Peyer's patch (tissue), 4 donors: ENCODE measurements around the gene IPMK. TPM values are rescaled to one million over a fixed set of nuclear protein-coding genes. Genes with fewer than 3 reads are reported as not detected.
A peak's percentile ranks its signal among the peaks of the same experiment; 100 is the strongest.

Experiments used
- DNase-seq, 3 donors: peaks; one replicate each; pipeline ENCODE4 v3.0.0-alpha.2; 2017 to 2019
- H3K27ac ChIP-seq, 4 donors: fragments of 200-600 bp; sonication (generic); one replicate each; pipeline ENCODE4 v1.5.1; 2016 to 2019
- H3K27me3 ChIP-seq, 2 donors: fragments of 200-600 bp; sonication (generic); one replicate each; pipeline ENCODE4 v1.5.1; 2019
- H3K36me3 ChIP-seq, 3 donors: fragments of 200-600 bp; sonication (generic); one replicate each; pipeline ENCODE4 v1.5.1; 2016 to 2019
- H3K4me1 ChIP-seq, 4 donors: fragments of 200-600 bp; sonication (generic); one replicate each; pipeline ENCODE4 v1.5.1; 2016 to 2019
- H3K4me3 ChIP-seq, 4 donors: fragments of 200-600 bp; sonication (generic); 1 replicate in 3 of 4; 2 replicates in 1 of 4; pipeline ENCODE4 v1.5.1; 2016 to 2019; ENCODE audit warnings: mild to moderate bottlenecking in 1 of 4
- H3K9me3 ChIP-seq, 4 donors: fragments of 200-600 bp; sonication (generic); one replicate each; pipeline ENCODE4 v1.5.1; 2016 to 2019; ENCODE audit warnings: mild to moderate bottlenecking in 1 of 4
- CTCF ChIP-seq, 6 experiments: fragments of 450-650 bp in 4 of 6; fragments of 200-600 bp in 2 of 6; sonication (generic) in 1 of 6; IDR thresholded peaks; one replicate each; pipeline ENCODE4 v1.5.1; 2017 to 2019; ENCODE audit warnings: antibody characterized with exemption in 6 of 6, mild to moderate bottlenecking in 3 of 6, moderate library complexity in 1 of 6
- POLR2A ChIP-seq, 2 donors: fragments of 450-650 bp; IDR thresholded peaks; one replicate each; pipeline ENCODE4 v1.5.1; 2017; ENCODE audit warnings: antibody characterized with exemption in 2 of 2, mild to moderate bottlenecking in 2 of 2, moderate library complexity in 2 of 2
- total RNA-seq, 4 donors: library from RNA; depleted of rRNA; stranded (reverse); fragments of >200 nt; gene quantifications; one replicate each; pipeline ENCODE4 v1.1.0, GENCODE V29; 2016

IPMK gene
- total RNA-seq, 4 donors from 2014 or later: 10.7 to 40.3 (median 19.0) TPM

- Histone ChIP-seq H3K4me3 (no peak overlapping the region), H3K9me3 (no peaks in the 10 kb centered on the region), H3K4me1 (no peaks in the 10 kb centered on the region), H3K27ac (no peak overlapping the region), H3K36me3 (peaks cover 0 to 6% (median 0%) of the 10 kb centered on the region in 3 donors), H3K27me3 (no peaks in the 10 kb centered on the region)
- peak; percentile 10 to 95 (median 82) for TF ChIP-seq CTCF (IDR thresholded peaks at IDR 0.05)
- TF ChIP-seq POLR2A (IDR thresholded peaks at IDR 0.05): no peak
- DNase-seq: peak in 1 of 3 donors; percentile 64
These were observed 24.0 kb upstream of the IPMK start for GRCh38 chr10:58291538-58292174.

- Histone ChIP-seq H3K27me3 (no peaks in the 10 kb centered on the region), H3K4me1 (no peaks in the 10 kb centered on the region), H3K4me3 (no peak overlapping the region), H3K9me3 (no peaks in the 10 kb centered on the region), H3K36me3 (peaks cover 0 to 16% (median 0%) of the 10 kb centered on the region in 3 donors), H3K27ac (no peak overlapping the region)
- TF ChIP-seq POLR2A (IDR thresholded peaks at IDR 0.05): no peak
- no peak for TF ChIP-seq CTCF (IDR thresholded peaks at IDR 0.05)
- DNase-seq: no peak
These were observed 14.9 kb upstream of the IPMK start for GRCh38 chr10:58282615-58283014.

- Histone ChIP-seq H3K27me3 (no peaks in the 10 kb centered on the region), H3K4me1 (no peaks in the 10 kb centered on the region), H3K9me3 (no peaks in the 10 kb centered on the region), H3K4me3 (no peak overlapping the region), H3K36me3 (peaks cover 0 to 24% (median 0%) of the 10 kb centered on the region in 3 donors), H3K27ac (no peak overlapping the region)
- no peak for DNase-seq
- TF ChIP-seq CTCF (IDR thresholded peaks at IDR 0.05) (no peak), POLR2A (IDR thresholded peaks at IDR 0.05) (no peak)
These were observed 13.5 kb upstream of the IPMK start for GRCh38 chr10:58281092-58281752.

- TF ChIP-seq POLR2A (IDR thresholded peaks at IDR 0.05): no peak
- TF ChIP-seq CTCF (IDR thresholded peaks at IDR 0.05): no peak
- Histone ChIP-seq H3K27ac (no peak overlapping the region), H3K4me3 (no peak overlapping the region), H3K36me3 (peaks cover 0 to 24% (median 0%) of the 10 kb centered on the region in 3 donors), H3K27me3 (no peaks in the 10 kb centered on the region), H3K9me3 (no peaks in the 10 kb centered on the region), H3K4me1 (peaks cover 0 to 6% (median 0%) of the 10 kb centered on the region in 4 donors)
- DNase-seq: no peak
These were observed 12.8 kb upstream of the IPMK start for GRCh38 chr10:58280477-58280876.

- no peaks in the 10 kb centered on the region for H3K27me3 ChIP-seq
- TF ChIP-seq POLR2A (IDR thresholded peaks at IDR 0.05) (no peak), CTCF (IDR thresholded peaks at IDR 0.05) (no peak)
- H3K36me3 ChIP-seq: peaks cover 0 to 24% (median 0%) of the 10 kb centered on the region in 3 donors
- H3K4me3 ChIP-seq: no peak overlapping the region
- H3K9me3 ChIP-seq: no peaks in the 10 kb centered on the region
- peaks cover 0 to 20% (median 2%) of the 10 kb centered on the region in 4 donors for H3K4me1 ChIP-seq
- no peak for DNase-seq
- no peak overlapping the region for H3K27ac ChIP-seq
These were observed 11.2 kb upstream of the IPMK start for GRCh38 chr10:58278962-58279307.
